Activated CD8-positive, alpha-beta T cell treated with anti-CD3 and anti-CD28 coated beads, Interleukin-2, amount 10 ng/mL, durations not matched to agents 7 days and 5 days (primary cell): ENCODE data around the gene ATP1A3. TPM values are rescaled to one million over a fixed set of nuclear protein-coding genes. Genes with fewer than 3 reads are reported as not detected.
"Not testable (repeated sequence)": the region's sequence is repeated elsewhere in the genome, so short reads cannot be mapped to it uniquely, and the experiment has no call there.

Experiments
- ATAC-seq: fragments of 150-1000 bp; cut with Tn5 transposase; one replicate; pipeline ENCODE4 v1.10.0; 2021; ENCODE audit warnings: moderate library complexity
- CTCF ChIA-PET: fragments of 350-600 bp; sonication (Branson Sonifier 250); formaldehyde crosslinking; loops from one replicate; lab custom pipeline; 2021; ENCODE audit warnings: antibody characterized with exemption; lab: Charles Lee
- POLR2A ChIA-PET: fragments of 350-600 bp; sonication (Branson Sonifier 250); formaldehyde crosslinking; loops from one replicate; lab custom pipeline; 2021; ENCODE audit warnings: antibody characterized with exemption; lab: Charles Lee
- DNase-seq: peaks from one replicate; pipeline ENCODE4 v3.0.0-alpha.2; 2020
- H3K27ac Mint-ChIP-seq: one replicate; pipeline ENCODE4 v1.8.0; 2021; ENCODE audit warnings: mild to moderate bottlenecking, mixed read lengths
- H3K27me3 Mint-ChIP-seq: one replicate; pipeline ENCODE4 v1.8.0; 2021; ENCODE audit warnings: low read depth, mixed read lengths
- H3K36me3 Mint-ChIP-seq: one replicate; pipeline ENCODE4 v1.8.0; 2021; ENCODE audit warnings: low read depth, mixed read lengths
- H3K4me1 Mint-ChIP-seq: one replicate; pipeline ENCODE4 v1.8.0; 2021; ENCODE audit warnings: low read depth, mixed read lengths
- H3K4me3 Mint-ChIP-seq: one replicate; pipeline ENCODE4 v1.8.0; 2021; ENCODE audit warnings: mild to moderate bottlenecking, mixed read lengths
- H3K9me3 Mint-ChIP-seq: one replicate; pipeline ENCODE4 v1.8.0; 2022; ENCODE audit warnings: mixed read lengths; ENCODE audit not compliant: insufficient read depth
- total RNA-seq, 2 experiments: library from RNA; stranded (reverse); gene quantifications; one replicate each; pipeline ENCODE4 v1.2.3, GENCODE V29; 2021

ATP1A3 gene
- 1 to 10 TPM; 2.3 to 3.3 TPM for total RNA-seq

DNA sequence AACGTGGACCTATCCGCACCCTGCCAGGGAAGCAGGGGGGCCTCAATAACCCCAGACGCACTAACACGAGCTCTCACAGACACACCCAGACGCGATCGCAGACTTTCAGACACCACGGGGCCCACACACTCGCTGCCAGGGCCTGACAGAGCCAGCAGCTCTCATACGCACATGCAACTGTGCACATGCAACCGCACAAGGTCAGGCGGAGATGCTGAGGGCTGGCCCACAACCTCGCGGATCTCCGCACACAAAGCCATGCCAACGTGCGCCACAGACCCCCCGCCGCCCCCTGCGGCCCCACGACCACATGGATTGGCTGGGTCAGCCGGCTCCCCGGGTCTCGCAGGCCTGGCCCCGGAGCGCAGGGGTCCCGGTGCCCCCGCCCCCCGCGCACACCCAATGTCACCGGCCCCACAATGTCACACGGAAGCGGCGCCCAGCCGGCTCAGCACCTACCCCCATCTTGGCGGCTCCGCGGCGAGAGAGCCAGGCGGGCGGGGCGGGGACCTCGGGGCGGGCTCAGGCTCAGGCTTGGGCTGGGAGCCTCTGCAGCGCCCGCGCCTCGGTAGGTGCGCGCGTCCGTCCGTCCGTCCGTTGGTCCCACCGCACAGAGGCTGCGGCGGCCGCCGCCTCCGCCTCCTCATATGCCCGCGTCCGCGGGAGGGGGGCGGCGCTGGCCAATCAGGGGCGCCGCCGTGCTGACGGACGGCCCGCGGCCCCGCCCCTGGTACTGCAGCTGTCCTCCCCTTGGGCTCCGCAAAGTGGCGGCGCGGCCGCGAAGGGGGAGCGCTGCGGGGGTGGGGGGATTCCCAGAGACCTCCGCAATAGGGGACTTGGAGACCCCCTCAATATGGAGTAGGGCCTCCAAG is at the start of gene ATP1A3:
Gene ATP1A3 (minus strand): TSS at position 619 of the 872 bp plus-strand sequence. CDS start 154 bp downstream, at position 465.
- Mint-ChIP-seq H3K27me3 (peaks cover 41% of the 10 kb centered on the region), H3K36me3 (no peaks in the 10 kb centered on the region), H3K27ac (peak within 1 kb of the TSS; percentile 56), H3K4me1 (peaks cover 19% of the 10 kb centered on the region), H3K9me3 (no peaks in the 10 kb centered on the region), H3K4me3 (peak within 1 kb of the TSS; percentile 71)
- CTCF ChIA-PET: interaction anchor here (1.2 kb wide), 2 partner anchors 16 to 41 kb away, joined by 3 to 4 read pairs; no protein-coding TSS in a partner anchor
- DNase-seq (peak; percentile 65), ATAC-seq (peak; percentile 82)
- POLR2A ChIA-PET: interaction anchor here (0.6 kb wide), 1 partner anchor 1988 kb away, joined by 3 read pairs; no protein-coding TSS in a partner anchor

- no peak for ATAC-seq
- POLR2A ChIA-PET: no interaction called here
- CTCF ChIA-PET: no interaction called here
- Mint-ChIP-seq H3K27ac (no peak overlapping the region), H3K9me3 (no peaks in the 10 kb centered on the region), H3K4me3 (no peak overlapping the region), H3K4me1 (no peaks in the 10 kb centered on the region), H3K36me3 (no peaks in the 10 kb centered on the region), H3K27me3 (peaks cover 6% of the 10 kb centered on the region)
- DNase-seq: no peak
Observed at GRCh38 chr19:42042455-42043170, 48.6 kb upstream of the ATP1A3 start.

- POLR2A ChIA-PET, H3K9me3 Mint-ChIP-seq, H3K27me3 Mint-ChIP-seq, H3K4me3 Mint-ChIP-seq, H3K36me3 Mint-ChIP-seq, H3K27ac Mint-ChIP-seq, ATAC-seq, DNase-seq, H3K4me1 Mint-ChIP-seq: not testable (repeated sequence)
- CTCF ChIA-PET: interaction anchor here (1.3 kb wide), 1 partner anchor 12 kb away, joined by 5 read pairs; no protein-coding TSS in a partner anchor
Observed at GRCh38 chr19:42040491-42040890, 46.5 kb upstream of the ATP1A3 start.

DNA sequence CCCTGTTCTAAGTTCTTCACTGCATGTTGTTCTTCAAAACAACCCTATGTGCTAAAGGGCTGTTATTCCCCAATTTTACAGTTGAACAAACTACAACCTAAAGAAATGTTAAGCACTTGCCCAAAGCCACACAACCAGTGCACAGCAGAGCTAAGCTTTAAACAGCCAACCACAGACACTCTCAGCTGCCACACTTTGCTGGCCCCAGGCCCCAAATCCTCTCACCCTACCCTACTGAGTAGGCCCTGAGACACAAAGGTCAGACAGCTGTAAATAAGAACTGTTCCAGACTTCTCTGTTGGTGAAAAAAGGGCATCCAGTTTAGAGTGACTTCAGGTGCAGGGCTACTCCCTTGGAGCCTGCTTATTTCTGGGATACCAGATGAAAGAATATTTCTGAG is 46.0 kb upstream of the ATP1A3 start:
- ChIA-PET CTCF (interaction anchor here (1.3 kb wide), 1 partner anchor 11 kb away, joined by 5 read pairs; no protein-coding TSS in a partner anchor), POLR2A (no interaction called here)
- Mint-ChIP-seq H3K4me1 (no peaks in the 10 kb centered on the region), H3K4me3 (no peak overlapping the region), H3K27ac (no peak overlapping the region), H3K27me3 (peaks cover 2% of the 10 kb centered on the region), H3K36me3 (no peaks in the 10 kb centered on the region), H3K9me3 (no peaks in the 10 kb centered on the region)
- no peak for DNase-seq
- no peak for ATAC-seq

- POLR2A ChIA-PET: no interaction called here
Observed at GRCh38 chr19:42038666-42039065, 44.6 kb upstream of the ATP1A3 start.

GRCh38 chr19:42037649-42038048 is 43.6 kb upstream of the ATP1A3 start:
- Mint-ChIP-seq H3K27ac (no peak overlapping the region), H3K36me3 (no peaks in the 10 kb centered on the region), H3K4me1 (peaks cover 2% of the 10 kb centered on the region), H3K4me3 (no peak overlapping the region), H3K9me3 (no peaks in the 10 kb centered on the region), H3K27me3 (peaks cover 2% of the 10 kb centered on the region)
- DNase-seq: no peak
- no peak for ATAC-seq
- ChIA-PET POLR2A (no interaction called here), CTCF (interaction anchor here (1.9 kb wide), 1 partner anchor 9 kb away, joined by 10 read pairs; no protein-coding TSS in a partner anchor)

More at GRCh38 chr19:42038666-42039065, 44.6 kb upstream of the ATP1A3 start:
- no peaks in the 10 kb centered on the region for H3K9me3 Mint-ChIP-seq
- H3K36me3 Mint-ChIP-seq: no peaks in the 10 kb centered on the region
- CTCF ChIA-PET: interaction anchor here (0.8 to 1.9 kb wide), 2 partner anchors 10 to 16 kb away, joined by 3 to 10 read pairs; no protein-coding TSS in a partner anchor
- no peak overlapping the region for H3K4me3 Mint-ChIP-seq
- H3K27ac Mint-ChIP-seq: no peak overlapping the region
- H3K4me1 Mint-ChIP-seq: peaks cover 2% of the 10 kb centered on the region
- ATAC-seq (no peak), DNase-seq (no peak)
- H3K27me3 Mint-ChIP-seq: peaks cover 2% of the 10 kb centered on the region

GRCh38 chr19:42034640-42035391 is 40.8 kb upstream of the ATP1A3 start:
- peaks cover 10% of the 10 kb centered on the region for H3K27me3 Mint-ChIP-seq
- H3K4me3 Mint-ChIP-seq, H3K36me3 Mint-ChIP-seq, H3K4me1 Mint-ChIP-seq, POLR2A ChIA-PET, H3K9me3 Mint-ChIP-seq, H3K27ac Mint-ChIP-seq: not testable (repeated sequence)
- ATAC-seq (peak; percentile 85), DNase-seq (peak; percentile 80)
- CTCF ChIA-PET: interaction anchor here (0.6 to 2.0 kb wide), 28 partner anchors 11 to 790 kb away, joined by 3 to 19 read pairs (median 4); partner anchors contain the start of genes ATP1A3, RABAC1, RPS19 and ZNF574

DNA sequence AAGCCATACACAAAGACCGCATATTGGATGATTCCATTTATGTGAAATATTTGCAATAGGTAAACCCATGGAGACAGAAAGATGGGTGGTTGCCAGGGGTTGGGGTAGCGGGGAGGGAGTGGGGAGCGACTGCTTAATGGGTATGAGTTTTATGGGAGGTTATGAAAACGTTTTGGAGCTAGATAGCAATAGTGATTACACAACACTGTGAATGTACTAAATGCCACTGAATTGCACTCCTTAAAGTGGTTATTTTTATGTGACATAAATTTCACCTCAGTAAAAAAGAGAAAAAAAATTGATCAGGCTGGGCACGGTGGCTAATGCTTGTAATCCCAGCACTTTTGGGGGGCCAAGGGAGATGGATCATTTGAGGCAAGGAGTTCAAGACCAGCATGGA is 39.4 kb upstream of the ATP1A3 start:
- ChIA-PET CTCF (interaction anchor here (1.8 kb wide), 1 partner anchor 12 kb away, joined by 19 read pairs; no protein-coding TSS in a partner anchor), POLR2A (no interaction called here)
- Mint-ChIP-seq H3K36me3 (no peaks in the 10 kb centered on the region), H3K4me3 (no peak overlapping the region), H3K27me3 (peaks cover 10% of the 10 kb centered on the region), H3K4me1 (peaks cover 2% of the 10 kb centered on the region), H3K9me3 (no peaks in the 10 kb centered on the region), H3K27ac (no peak overlapping the region)
- ATAC-seq (no peak), DNase-seq (no peak)

- ChIA-PET CTCF (no interaction called here), POLR2A (no interaction called here)
- H3K4me1 Mint-ChIP-seq: peaks cover 2% of the 10 kb centered on the region
- no peak overlapping the region for H3K27ac Mint-ChIP-seq
- no peak for DNase-seq
- H3K36me3 Mint-ChIP-seq: no peaks in the 10 kb centered on the region
- H3K4me3 Mint-ChIP-seq: no peak overlapping the region
- peaks cover 10% of the 10 kb centered on the region for H3K27me3 Mint-ChIP-seq
- ATAC-seq: no peak
- no peaks in the 10 kb centered on the region for H3K9me3 Mint-ChIP-seq
Observed at GRCh38 chr19:42032431-42032830, 38.4 kb upstream of the ATP1A3 start.

GRCh38 chr19:42030645-42031440 is 36.8 kb upstream of the ATP1A3 start:
- no peak overlapping the region for H3K4me3 Mint-ChIP-seq
- no peak for ATAC-seq
- no peak overlapping the region for H3K27ac Mint-ChIP-seq
- peaks cover 10% of the 10 kb centered on the region for H3K27me3 Mint-ChIP-seq
- ChIA-PET POLR2A (no interaction called here), CTCF (interaction anchor here (1.0 to 1.2 kb wide), 3 partner anchors 16 to 389 kb away, joined by 3 read pairs; no protein-coding TSS in a partner anchor)
- no peak for DNase-seq
- no peaks in the 10 kb centered on the region for H3K9me3 Mint-ChIP-seq
- H3K4me1 Mint-ChIP-seq: peaks cover 2% of the 10 kb centered on the region
- H3K36me3 Mint-ChIP-seq: no peaks in the 10 kb centered on the region
